IMR-90 (cell line): ENCODE data around the gene TDRD7. TPM values are rescaled to one million over a fixed set of nuclear protein-coding genes. Genes with fewer than 3 reads are reported as not detected.
A peak's percentile ranks its signal among the peaks of the same experiment; 100 is the strongest.

Experiments
- ATAC-seq: fragments of 200-7000 bp; cut with Tn5 transposase; 2 replicates; pipeline ENCODE4 v1.9.1; 2020; ENCODE audit warnings: low read depth, mild to moderate bottlenecking, moderate library complexity
- BruUV-seq: library from RNA; stranded (reverse); fragments of 400-500 nt; replicated peaks from 2 replicates; lab custom pipeline; 2021; lab: Mats Ljungman, UMichigan
- CTCF ChIA-PET: fragments of 300-600 bp; formaldehyde crosslinking; extraction: SDS; loops from one replicate; lab custom pipeline; 2021; ENCODE audit warnings: antibody characterized with exemption; lab: Yijun Ruan, JAX
- POLR2A ChIA-PET: fragments of 300-600 bp; sonication (Branson Sonifier 250); formaldehyde crosslinking; loops from one replicate; lab custom pipeline; 2022; ENCODE audit warnings: antibody characterized with exemption; ENCODE audit not compliant: unreplicated experiment; lab: Charles Lee
- DNase-seq: peaks from one replicate; pipeline ENCODE4 v3.0.0; 2013
- H2AFZ ChIP-seq: replicated peaks from 2 replicates; pipeline ENCODE3; 2013; ENCODE audit warnings: low read length, mild to moderate bottlenecking; ENCODE audit not compliant: poor library complexity
- H2AK5ac ChIP-seq: 2 replicates; pipeline ENCODE4 v1.6.1; 2013; ENCODE audit warnings: low read depth, low read length, inconsistent platforms
- H2AK9ac ChIP-seq: replicated peaks from 2 replicates; pipeline ENCODE3; 2013; ENCODE audit warnings: mild to moderate bottlenecking, low read depth, low read length, moderate library complexity; ENCODE audit not compliant: poor library complexity
- H2BK120ac ChIP-seq: 2 replicates; pipeline ENCODE4 v1.6.1; 2013; ENCODE audit warnings: low read depth, low read length, inconsistent platforms
- H2BK15ac ChIP-seq: 3 replicates; pipeline ENCODE4 v1.6.1; 2013; ENCODE audit warnings: low read depth, low read length, inconsistent platforms
- H2BK20ac ChIP-seq: 2 replicates; pipeline ENCODE4 v1.6.1; 2013; ENCODE audit warnings: low read depth, mild to moderate bottlenecking, inconsistent platforms, low read length, moderate library complexity
- H2BK5ac ChIP-seq: 2 replicates; pipeline ENCODE4 v1.6.1; 2013; ENCODE audit warnings: mild to moderate bottlenecking, low read depth, low read length, inconsistent platforms; ENCODE audit not compliant: poor library complexity, severe bottlenecking
- H3K14ac ChIP-seq: replicated peaks from 2 replicates; pipeline ENCODE4 v1.6.1; 2013; ENCODE audit warnings: low read depth, low read length, inconsistent platforms
- H3K18ac ChIP-seq: 2 replicates; pipeline ENCODE4 v1.6.1; 2013; ENCODE audit warnings: low read depth, low read length, control low read depth
- H3K23ac ChIP-seq: 2 replicates; pipeline ENCODE4 v1.6.1; 2013; ENCODE audit warnings: low read depth, low read length, inconsistent platforms
- H3K27ac ChIP-seq: 2 replicates; pipeline ENCODE4 v1.5.1; 2013; ENCODE audit warnings: mild to moderate bottlenecking, control low read depth, low read length; ENCODE audit not compliant: insufficient read depth
- H3K27me3 ChIP-seq: 2 replicates; pipeline ENCODE4 v1.6.1; 2013; ENCODE audit warnings: low read length; ENCODE audit not compliant: control insufficient read depth, insufficient read depth
- H3K36me3 ChIP-seq: 2 replicates; pipeline ENCODE4 v1.6.1; 2013; ENCODE audit warnings: low read length, mixed read lengths; ENCODE audit not compliant: control insufficient read depth, insufficient read depth
- H3K4ac ChIP-seq: 2 replicates; pipeline ENCODE4 v1.6.1; 2013; ENCODE audit warnings: low read depth, low read length, inconsistent platforms
- H3K4me1 ChIP-seq: 2 replicates; pipeline ENCODE4 v1.6.1; 2013; ENCODE audit warnings: low read length, mixed read lengths; ENCODE audit not compliant: control insufficient read depth, insufficient read depth
- H3K4me2 ChIP-seq: 2 replicates; pipeline ENCODE4 v1.6.1; 2013; ENCODE audit warnings: low read depth, mild to moderate bottlenecking, control low read depth, low read length, moderate library complexity
- H3K4me3 ChIP-seq: 2 replicates; pipeline ENCODE4 v1.5.1; 2013; ENCODE audit warnings: low read depth, mild to moderate bottlenecking, control low read depth, low read length, moderate library complexity; ENCODE audit not compliant: insufficient read depth
- H3K56ac ChIP-seq: 2 replicates; pipeline ENCODE4 v1.6.1; 2013; ENCODE audit warnings: low read length, inconsistent platforms; ENCODE audit not compliant: insufficient read depth; ENCODE audit errors: extremely low read depth
- H3K79me1 ChIP-seq, 2 experiments: 2 replicates each; pipeline ENCODE4 v1.6.1; 2013; ENCODE audit warnings: low read length in 2 of 2, inconsistent platforms in 1 of 2, low read depth in 1 of 2
- H3K9ac ChIP-seq: 2 replicates; pipeline ENCODE4 v1.6.1; 2013; ENCODE audit warnings: low read depth, low read length, control low read depth
- H3K9me1 ChIP-seq: 2 replicates; pipeline ENCODE4 v1.6.1; 2013; ENCODE audit warnings: low read length, inconsistent platforms; ENCODE audit not compliant: insufficient read depth
- H3K9me3 ChIP-seq: 2 replicates; pipeline ENCODE4 v1.6.1; 2013; ENCODE audit warnings: low read length; ENCODE audit not compliant: control insufficient read depth, insufficient read depth
- H4K20me1 ChIP-seq: 2 replicates; pipeline ENCODE4 v1.6.1; 2013; ENCODE audit warnings: low read length, inconsistent platforms; ENCODE audit not compliant: insufficient read depth
- H4K5ac ChIP-seq: 2 replicates; pipeline ENCODE4 v1.6.1; 2013; ENCODE audit warnings: mild to moderate bottlenecking, low read depth, low read length, control low read depth
- H4K8ac ChIP-seq, 2 experiments: 2 replicates each; pipeline ENCODE4 v1.6.1; 2013; ENCODE audit warnings: low read depth in 2 of 2, low read length in 2 of 2, control low read depth in 1 of 2, inconsistent platforms in 1 of 2
- H4K91ac ChIP-seq: 2 replicates; pipeline ENCODE4 v1.6.1; 2013; ENCODE audit warnings: low read depth, low read length, inconsistent platforms; ENCODE audit not compliant: insufficient read depth
- CEBPB ChIP-seq: IDR thresholded peaks from 2 replicates; pipeline ENCODE4 v1.6.1; 2012; ENCODE audit warnings: low read depth, low read length, improper control_type of control experiment
- CHD1 ChIP-seq: IDR thresholded peaks from 2 replicates; pipeline ENCODE4 v1.6.1; 2012; ENCODE audit warnings: low read depth, low read length, improper control_type of control experiment
- CTCF ChIP-seq: conservative IDR thresholded peaks from 2 replicates; pipeline ENCODE4 v1.5.1; 2012; ENCODE audit warnings: mild to moderate bottlenecking, low read depth, low read length, improper control_type of control experiment
- RCOR1 ChIP-seq: IDR thresholded peaks from 2 replicates; pipeline ENCODE4 v1.6.1; 2012; ENCODE audit warnings: mild to moderate bottlenecking, low read length, improper control_type of control experiment; ENCODE audit not compliant: insufficient replicate concordance
- RFX5 ChIP-seq: IDR thresholded peaks from 2 replicates; pipeline ENCODE4 v1.8.0; 2012; ENCODE audit warnings: low read depth, mild to moderate bottlenecking, low read length, moderate library complexity
- whole genome bisulfite sequencing, 2 experiments: methylation state at CpG; one replicate each; pipeline versions ENCODE4 v1.1.5 to v1.1.7; 2013; ENCODE audit warnings: missing lambda C conversion rate in 2 of 2; ENCODE audit not compliant: insufficient read length in 1 of 2; ENCODE audit errors: extremely low coverage in 2 of 2; 5-methylcytosine and 5-hydroxymethylcytosine counted together
- dilution Hi-C: fragments of 300-500 bp; cut with HindIII; formaldehyde crosslinking; loops from one replicate; pipeline ENCODE4 v1.14.3; 2018; ENCODE audit warnings: low sequenced_read_pairs; ENCODE audit not compliant: unreplicated experiment
- in situ Hi-C: fragments of 300-500 bp; cut with MboI; formaldehyde crosslinking; loops from 3 replicates; pipeline ENCODE4 v1.14.3; 2019; ENCODE audit warnings: low sequenced_read_pairs, inconsistent platforms, mixed read lengths
- intact Hi-C: fragments of 100-400 bp; cut with micrococcal nuclease; formaldehyde crosslinking; loops from 2 replicates; pipeline ENCODE4 v1.10.0; 2022
- polyA plus RNA-seq, 3 experiments: library from polyadenylated mRNA; depleted of rRNA; stranded (reverse); fragments of >200 nt; gene quantifications; 2 replicates each; pipeline ENCODE4 v1.2.3, GENCODE V29; 2012; ENCODE audit warnings: low replicate concordance in 1 of 3
- total RNA-seq: library from RNA; depleted of rRNA; stranded (reverse); fragments of >200 nt; gene quantifications from 2 replicates; pipeline ENCODE4 v1.2.3, GENCODE V29; 2012

The TDRD7 gene
- total and polyA plus RNA-seq, 2 of the 4 experiments (the other 2 are of a cell fraction): 4.4 to 9.7 TPM

DNA sequence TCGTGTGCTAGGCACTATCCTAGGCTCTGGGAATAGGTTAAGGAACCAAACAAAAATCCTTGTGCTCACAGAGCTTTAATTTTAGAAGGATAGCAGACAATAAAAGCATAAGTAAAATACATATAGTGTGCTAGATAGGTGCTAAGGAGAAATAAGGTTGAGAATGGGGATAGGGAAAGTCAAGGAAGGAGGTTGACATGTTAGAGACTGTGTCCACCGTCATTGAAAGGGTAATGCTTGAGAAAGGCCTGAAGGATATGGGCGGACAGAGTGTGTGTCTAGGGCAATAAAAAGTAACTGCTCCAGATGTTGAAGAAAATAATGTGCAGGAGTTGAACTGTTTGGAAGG is 482 bp upstream of the TDRD7 start:
- Histone ChIP-seq H3K14ac (peak overlapping the region; percentile 63; the same call in 1 of the 2 replicates), H3K9me1 (no peaks in the 10 kb centered on the region), H2BK15ac (no peak overlapping the region), H3K18ac (no peak overlapping the region), H3K4me2 (peak overlapping the region; percentile 89), H4K8ac (no peak overlapping the region), H3K79me1 (peaks cover 4 to 7% of the 10 kb centered on the region in 2 experiments; a peak in 1 of 4 replicates), H3K36me3 (no peaks in the 10 kb centered on the region), H3K27me3 (peaks cover 14% of the 10 kb centered on the region), H3K23ac (peak overlapping the region; percentile 89; the same call in 1 of the 2 replicates), H2BK120ac (no peak overlapping the region), H2AK5ac (no peak overlapping the region), H2BK20ac (no peak overlapping the region), H3K9ac (peak overlapping the region; percentile 64; the same call in 1 of the 2 replicates), H3K56ac (no peak overlapping the region), H4K20me1 (no peaks in the 10 kb centered on the region), H3K4me1 (peaks cover 3% of the 10 kb centered on the region; the same call in 1 of the 2 replicates), H2AK9ac (no peak overlapping the region), H3K27ac (no peak overlapping the region), H4K5ac (no peak overlapping the region), H4K91ac (no peak overlapping the region), H3K4me3 (peak overlapping the region; percentile 85), H3K9me3 (no peaks in the 10 kb centered on the region), H3K4ac (no peak overlapping the region), H2BK5ac (no peak overlapping the region), H2AFZ (peak overlapping the region; percentile 89)
- ChIA-PET POLR2A (no interaction called here), CTCF (interaction anchor here (0.5 to 0.9 kb wide), 2 partner anchors 9 to 591 kb away, joined by 4 read pairs; no protein-coding TSS in a partner anchor)
- in situ Hi-C loops: no loop called here
- dilution Hi-C loops: no loop called here
- TF ChIP-seq CTCF: no peak
- no peak for TF ChIP-seq RFX5
- TF ChIP-seq RCOR1: no peak
- no peak for TF ChIP-seq CEBPB
- TF ChIP-seq CHD1: no peak
- BruUV-seq: no TSS peak
- ATAC-seq (no peak; the same call in 1 of the 2 replicates), DNase-seq (no peak)
- intact Hi-C loops: loop anchor here (1.0 kb wide), 2 partner anchors 187 to 204 kb away; no protein-coding TSS in a partner anchor
- WGBS, 2 experiments: 11% methylated on average over 2 of the region's 3 CpGs; no CpG with 5 or more reads in 1 of the 2 experiments
